Stimulated activated CD4-positive, alpha-beta T cell treated with anti-CD3 and anti-CD28 coated beads, Interleukin-1b, Interleukin-23, amount 100 ng/mL, for 24 hours (primary cell): Measurements from ENCODE around the gene ANKS1B.
"Not testable (repeated sequence)": the region's sequence is repeated elsewhere in the genome, so short reads cannot be mapped to it uniquely, and the experiment has no call there.

Experiments used
- DNase-seq, 4 experiments: peaks; one replicate each; pipeline ENCODE4 v3.0.0-alpha.2; 2020; ENCODE audit warnings: low read depth in 4 of 4, low spot score in 1 of 4

ANKS1B gene

DNA sequence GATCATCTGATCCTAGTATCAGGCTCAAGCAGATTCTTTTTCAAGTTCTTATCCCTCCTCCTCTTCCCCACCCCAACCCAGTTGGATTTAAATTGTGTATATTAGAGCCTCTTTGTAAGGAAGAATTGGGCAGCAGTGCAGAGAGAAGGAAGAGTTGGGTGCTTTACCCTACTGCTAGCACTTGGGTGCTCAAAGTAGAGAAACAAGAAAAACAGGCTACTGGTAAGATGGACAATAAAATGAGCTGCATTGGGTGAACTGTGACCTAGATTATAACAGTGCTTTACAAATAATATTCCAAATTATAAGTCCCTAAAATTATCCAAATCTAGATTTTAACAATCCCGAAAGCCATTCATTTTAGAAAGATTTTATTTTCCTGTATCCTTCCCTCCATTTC is 700.6 kb downstream of the ANKS1B start:
- no peak for DNase-seq

DNA sequence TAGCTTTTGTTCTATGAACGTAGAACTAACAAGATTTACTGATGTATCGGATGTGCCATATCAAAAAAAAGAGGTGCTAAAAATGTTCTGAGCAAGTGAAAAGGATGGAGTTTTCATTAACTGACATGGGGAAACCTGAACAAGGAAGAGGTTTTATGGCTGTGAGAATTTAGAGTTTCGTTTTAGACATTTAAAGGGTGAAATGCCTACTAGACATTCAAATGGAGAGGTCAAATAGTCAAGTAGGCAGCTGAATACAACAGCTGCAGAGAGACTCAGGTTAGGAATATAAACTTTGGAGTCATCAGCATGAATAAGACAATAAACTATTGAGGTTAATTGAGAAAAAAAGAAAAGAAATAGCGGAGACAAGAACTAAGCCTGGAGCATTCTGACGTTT is 702.1 kb downstream of the ANKS1B start:
- DNase-seq, result no peak

DNA sequence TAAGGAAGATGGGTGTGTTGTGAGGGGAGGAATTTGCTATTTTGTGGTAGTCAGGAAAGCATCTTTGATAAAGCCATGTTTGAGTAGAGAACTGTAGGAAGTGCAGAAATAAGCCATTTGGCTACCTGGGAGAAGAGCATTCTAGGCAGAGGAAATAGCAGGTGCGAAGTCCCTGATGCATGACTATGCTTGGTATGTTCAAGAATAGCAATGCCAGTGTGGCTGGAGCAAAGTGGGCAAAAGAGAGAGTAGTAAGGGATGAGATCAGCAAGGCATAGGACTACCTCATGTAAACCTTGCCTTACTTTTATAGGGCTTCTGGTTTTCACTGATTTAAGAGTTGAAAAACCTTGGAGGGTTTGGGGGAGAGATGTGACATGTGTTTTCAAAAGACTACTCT is 702.6 kb downstream of the ANKS1B start:
- no peak for DNase-seq

DNA sequence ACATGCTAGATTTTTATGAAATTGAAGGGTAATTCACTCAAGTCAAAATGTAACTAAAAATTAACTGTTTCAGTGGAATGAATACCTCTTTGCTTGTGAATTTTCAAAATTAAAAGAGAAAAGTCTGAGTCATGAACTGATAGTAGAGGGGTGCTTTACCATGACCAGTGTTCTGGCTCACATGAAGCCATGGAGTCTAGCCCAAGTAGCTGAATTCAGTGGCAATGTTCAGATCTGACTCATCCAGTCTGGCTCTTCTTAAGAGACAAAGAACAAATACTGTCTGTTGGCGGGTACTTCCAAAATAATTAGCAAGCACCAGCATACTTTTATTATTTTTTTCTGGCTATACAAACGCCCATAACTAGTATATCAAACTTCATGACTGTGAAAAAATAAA is 703.5 kb downstream of the ANKS1B start:
- no peak for DNase-seq

DNA sequence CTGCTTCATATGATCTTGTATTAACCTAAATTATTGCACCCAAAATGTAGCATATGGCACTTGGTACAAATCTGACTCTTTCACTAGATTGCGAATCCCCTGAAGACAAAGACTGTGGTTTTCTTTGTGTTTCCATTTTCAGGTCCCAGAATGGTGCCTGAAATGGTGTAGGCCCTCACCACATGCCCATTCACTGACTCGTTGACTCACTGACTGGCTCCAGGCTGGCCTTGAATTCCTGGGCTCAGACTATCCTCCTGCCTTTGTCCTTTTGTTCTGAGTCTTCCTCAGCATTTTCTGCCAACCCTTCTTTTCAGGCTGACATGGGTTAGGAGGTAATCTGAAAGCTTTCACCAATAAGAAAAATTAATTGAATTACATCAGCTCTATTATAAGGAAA is 705.8 kb downstream of the ANKS1B start:
- no peak for DNase-seq

DNA sequence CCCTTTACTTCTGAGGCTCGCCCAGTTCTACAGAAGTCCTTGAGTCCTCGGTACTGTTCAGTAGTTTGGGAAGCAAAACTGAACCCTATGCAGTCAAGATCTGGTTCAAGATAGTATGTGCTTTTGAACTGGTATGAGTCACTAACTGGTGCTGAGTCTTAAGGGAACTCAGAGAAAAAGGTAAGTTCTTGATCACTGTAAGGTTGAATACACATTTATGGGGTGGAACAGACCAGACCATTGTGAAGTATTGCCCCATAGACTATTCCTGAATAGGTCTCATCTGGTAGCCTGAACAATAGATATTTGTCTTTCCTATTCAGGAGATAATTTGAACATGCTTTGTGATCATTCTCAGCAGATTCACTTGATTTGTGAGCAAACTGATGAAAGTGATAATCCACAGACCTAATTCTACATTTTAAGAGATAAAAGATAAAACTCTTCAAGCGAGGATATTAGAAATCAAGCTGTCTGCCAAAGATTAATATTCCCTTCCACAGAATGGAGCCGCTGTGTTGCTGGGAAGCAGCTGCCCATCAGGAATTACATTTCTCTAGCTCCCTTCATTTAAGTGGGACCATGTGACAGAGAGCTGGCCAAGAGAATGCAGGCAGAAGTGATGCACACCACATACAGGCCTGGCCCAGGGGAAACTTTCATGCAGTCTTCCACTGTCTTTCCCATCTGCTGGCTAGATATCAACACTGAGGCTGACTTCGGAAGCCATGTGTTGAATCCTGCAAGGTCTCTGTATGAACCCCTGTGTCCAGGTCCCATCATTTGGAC is 707.0 kb downstream of the ANKS1B start:
- DNase-seq, result no peak

DNA sequence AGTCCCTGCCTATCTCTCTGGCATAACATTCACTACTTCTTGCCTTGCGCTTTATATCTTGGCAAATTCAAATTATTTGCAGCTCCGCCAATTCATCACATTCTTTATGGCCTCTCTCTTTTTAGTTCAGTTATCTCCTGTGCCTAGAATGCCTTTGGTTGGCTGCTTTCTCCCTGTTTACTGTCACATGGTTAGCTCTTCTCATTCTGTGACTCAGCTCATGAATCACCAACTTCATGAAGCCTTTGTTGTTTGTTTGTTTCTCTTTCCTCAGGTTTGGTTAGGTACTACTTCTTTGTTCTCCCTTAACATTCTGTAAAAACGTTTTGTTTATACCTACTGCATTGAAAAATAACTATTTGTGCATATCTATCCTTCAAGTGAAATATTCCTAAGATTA is 713.7 kb downstream of the ANKS1B start:
- no peak for DNase-seq

DNA sequence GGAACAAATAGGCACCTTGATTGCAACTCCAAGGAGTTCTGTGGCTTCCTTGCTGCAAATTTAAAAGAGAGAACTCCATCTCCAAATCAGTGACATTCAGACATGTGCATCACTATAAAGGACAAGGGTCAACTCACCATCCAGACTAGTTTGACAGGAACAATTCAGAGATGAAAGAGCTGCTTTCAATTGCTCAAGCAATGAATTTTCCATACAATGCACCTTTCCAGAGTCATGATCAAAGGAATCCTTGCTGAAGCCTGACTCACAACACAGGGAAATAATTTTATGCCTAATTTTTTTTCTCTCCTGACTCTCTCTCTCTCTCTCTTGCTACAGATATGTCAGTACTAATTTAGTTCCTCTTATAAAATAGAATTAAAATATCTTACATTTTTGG is 717.7 kb downstream of the ANKS1B start:
- DNase-seq, result no peak

DNA sequence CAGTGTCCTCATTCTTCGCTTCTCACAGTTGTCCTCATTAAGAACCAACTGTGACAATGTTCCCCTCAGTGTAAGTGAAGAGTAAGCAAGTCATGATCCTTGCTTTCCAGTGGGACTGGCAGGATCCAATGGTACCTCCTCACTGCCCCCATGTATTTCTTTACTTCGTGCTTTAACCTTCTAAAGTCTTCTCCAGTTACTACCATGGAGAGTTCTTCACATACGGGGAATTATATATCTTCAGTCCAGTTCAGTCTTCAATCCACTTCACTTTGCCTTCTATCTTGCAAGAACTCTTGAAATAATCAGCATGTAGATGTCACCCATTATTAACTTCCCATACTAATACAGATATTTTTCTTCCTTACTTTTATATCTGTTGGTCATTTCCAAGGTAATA is 719.1 kb downstream of the ANKS1B start:
- no peak for DNase-seq

DNA sequence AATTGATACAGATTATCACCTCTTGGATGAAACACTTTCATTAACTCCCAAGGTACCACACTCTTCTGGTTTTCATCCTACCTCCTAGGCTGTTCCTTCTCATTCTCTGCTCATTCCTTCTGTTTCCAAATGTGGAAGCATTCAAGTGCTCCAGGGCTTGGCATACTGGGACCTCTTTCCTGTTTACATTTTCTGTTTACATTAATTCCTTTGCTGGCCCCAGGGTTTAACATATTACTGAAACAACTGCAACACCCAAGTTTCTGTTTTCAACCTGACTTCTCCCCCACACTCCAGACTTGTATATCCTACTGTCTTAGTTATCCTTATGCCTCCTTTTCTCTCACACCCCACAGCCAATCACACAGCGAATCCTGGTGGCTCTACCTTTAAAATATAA is 723.5 kb downstream of the ANKS1B start:
- DNase-seq, result no peak

DNA sequence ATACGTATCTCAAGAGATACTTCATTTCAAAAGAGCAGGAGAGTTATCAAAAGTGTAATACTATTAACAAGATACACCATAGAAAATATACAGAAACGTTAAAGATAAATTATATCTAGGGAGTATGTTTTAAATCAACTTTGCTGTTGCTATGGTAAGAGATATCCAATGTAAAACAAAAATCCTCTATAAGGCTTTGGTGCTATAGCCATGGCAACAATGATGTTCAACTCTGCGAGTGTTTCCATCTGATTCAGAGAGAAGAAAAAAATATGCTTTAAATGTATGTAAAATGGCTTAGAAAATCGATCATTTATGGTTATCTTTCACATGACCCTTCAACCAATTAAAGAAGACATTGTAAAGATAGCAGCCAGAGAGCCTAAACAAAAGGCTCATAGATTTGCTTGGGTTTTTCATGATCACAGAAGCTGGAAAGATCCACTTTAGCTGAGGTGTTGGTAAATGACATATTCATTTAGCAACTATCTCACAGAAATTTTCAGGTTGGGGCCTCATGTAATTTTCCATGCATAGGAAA is 724.2 kb downstream of the ANKS1B start:
- DNase-seq, result no peak

DNA sequence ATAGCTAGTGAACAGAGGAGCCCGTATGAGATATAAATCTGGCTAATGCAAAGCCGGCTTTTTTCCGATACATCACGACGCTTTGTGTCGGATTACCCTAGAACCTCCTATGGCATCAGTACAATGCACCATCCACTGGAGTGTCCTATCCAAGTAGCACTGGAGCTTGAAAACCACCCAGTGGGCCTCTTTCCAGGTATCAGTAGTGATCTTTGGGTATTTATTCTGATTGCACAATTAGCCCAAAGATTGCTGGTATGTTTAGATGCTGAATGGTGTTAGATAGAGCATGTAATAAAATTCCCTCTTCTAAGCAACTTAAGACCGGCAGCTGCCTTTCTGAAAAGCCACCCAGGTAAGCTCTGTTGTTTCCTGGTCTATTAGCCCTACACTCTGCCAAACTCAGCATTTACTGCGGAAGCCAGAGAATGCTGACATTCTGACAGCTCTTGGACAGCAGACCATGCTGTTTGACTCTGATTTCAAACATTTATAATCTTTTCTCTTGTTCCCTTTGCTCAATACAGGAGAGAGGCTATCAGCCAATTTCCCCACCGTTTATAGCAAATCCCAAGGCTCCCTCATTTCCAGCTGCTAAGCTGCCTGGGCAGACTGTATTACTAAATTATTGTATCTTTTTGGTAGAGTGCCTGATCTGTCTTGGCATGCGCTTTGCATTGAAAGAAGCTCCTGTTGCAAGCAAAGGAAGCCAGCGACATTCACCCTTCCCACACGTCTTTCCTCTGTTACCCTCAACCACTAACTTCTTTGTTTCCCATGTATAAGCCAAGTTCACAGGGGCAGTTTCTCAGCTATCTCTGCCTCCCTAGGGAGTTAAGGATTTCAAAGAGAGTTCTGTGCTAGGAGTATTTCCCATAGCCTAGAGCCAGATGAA is 725.4 kb downstream of the ANKS1B start:
- DNase-seq, result no peak

DNA sequence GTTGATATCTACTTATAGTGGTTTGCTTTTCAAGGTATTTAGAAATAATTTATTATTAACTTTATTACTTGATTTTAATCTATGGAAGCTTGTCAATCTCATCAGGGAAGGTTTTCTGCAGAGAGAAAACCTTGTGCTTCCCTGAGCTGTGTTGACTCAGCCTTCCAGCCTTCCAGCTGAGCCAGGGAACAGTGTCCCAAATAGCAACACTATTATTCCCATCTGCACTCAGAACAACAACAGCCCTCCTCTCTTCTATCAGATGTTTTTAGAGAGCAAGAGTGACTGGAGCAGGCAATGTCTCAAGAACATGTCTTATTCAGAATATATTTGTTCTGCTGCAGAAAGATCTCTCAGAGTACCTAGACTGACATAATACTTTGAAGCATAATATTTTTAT is 727.1 kb downstream of the ANKS1B start:
- no peak for DNase-seq

DNA sequence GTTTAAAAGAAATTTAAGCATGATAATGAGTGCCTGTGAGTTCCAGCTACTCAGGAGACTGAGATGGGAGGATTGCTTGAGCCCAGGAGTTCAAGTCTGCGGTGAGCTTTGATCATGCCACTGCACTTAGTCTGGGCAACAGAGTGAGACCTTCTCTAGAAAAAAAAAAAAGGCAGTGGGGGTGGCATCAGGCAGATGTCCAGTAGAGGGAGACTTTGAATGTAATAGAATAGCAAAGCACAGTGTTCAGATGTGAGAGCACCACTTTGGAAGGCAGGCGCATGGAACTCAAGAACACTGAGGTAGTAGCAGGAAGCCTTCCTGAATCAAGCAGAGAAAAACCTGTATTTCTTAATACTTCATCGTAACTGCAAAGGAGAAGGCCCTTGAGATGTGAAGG is 731.7 kb downstream of the ANKS1B start:
- no peak for DNase-seq

DNA sequence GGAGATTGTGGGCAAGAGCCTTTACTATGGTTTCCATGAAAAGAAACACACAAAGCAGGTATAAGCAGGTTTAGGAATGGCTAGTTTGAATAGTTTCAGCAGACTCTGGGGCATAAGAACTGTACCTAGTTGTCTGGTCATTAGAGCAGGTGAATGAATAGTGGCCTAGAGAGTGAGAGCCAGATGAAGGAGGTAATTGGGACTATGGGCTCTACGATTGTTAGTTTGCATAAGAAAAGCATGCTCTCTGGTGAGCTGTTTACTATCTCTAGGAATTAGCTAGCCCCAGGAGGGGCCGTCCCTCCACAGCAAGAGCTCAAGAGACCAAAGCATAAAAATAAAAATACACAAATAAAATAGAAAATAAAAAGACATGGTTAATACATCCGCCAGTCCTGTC is 734.6 kb downstream of the ANKS1B start:
- DNase-seq, result no peak

DNA sequence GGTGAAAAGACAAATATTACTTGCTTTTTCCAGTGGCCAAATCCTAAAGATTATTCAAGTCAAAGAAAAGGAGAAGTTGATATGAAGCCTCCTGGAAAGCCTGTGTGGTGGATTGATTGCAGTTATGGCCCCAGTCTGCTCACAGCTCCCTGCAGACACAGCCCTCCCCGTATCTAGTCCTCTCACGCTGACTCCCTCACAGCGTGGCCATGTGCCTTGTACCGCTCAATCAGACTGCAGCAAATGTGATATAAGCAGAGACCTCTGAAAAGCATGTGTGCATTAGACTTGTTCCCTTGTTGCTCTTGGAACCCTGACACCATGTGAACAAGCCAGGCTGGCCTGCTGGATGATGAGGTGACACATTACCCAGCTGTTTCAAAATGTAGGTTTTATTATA is 735.2 kb downstream of the ANKS1B start:
- no peak for DNase-seq

DNA sequence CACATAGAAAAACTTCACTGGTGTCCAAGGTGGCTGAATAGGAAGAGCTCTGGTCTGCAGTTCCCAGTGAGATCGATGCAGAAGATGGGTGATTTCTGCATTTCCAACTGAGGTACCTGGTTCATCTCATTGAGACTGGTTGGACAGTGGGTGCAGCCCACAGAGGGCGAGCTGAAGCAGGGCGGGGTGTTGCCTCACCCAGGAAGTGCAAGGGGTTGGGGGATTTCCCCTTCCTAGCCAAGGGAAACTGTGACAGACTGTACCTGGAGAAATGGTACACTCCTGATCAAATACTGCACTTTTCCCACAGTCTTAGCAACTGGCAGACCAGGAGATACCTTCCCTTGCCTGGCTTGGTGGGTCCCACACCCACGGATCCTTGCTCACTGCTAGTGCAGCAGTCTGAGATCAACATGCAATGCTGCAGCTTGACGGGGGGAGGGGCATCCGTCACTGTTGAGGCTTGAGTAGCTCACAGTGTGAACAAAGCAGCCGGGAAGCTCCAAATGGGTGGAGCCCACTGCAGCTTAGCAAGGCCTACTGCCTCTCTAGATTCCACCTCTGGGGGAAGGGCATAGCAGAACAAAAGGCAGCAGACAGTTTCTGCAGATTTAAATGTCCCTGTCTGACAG is 746.7 kb downstream of the ANKS1B start:
- not testable (repeated sequence) for DNase-seq

DNA sequence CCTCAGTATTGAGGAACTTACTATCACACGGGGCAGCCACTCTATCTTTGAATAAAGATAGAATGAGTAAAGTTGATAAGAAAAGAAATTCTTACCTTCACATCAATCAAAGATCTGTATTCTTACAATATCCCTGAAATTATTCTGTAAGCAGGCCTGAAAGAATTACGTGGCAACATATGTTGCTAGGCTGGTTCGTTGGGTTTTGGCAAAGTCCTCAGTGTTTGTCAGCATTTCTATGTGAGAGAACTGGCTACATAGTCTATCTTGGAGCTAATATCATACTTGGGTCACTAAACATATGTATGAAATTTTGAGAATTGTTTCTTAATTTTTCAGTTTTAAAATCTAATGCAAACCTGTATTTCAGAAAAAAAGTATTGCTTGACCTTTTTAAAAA is 749.4 kb downstream of the ANKS1B start:
- no peak for DNase-seq

DNA sequence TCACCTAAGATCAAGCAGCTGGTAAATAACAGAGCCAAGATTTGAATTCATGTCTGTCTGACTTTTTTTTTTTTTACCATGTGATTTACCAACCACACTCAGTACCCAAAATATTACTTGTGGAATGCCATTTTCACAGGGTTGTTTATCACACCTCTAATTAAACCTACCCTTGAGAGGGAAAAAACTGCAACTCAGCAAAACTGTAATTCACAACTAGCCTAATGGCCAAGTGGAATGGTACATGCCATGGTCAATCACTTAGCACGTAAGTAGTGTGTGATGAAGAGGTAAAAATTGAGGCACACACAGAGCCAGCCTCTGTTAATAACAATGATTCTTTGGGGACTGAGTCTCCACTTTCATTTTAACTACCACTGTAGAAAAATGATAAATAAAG is 750.0 kb downstream of the ANKS1B start:
- DNase-seq, result no peak

DNA sequence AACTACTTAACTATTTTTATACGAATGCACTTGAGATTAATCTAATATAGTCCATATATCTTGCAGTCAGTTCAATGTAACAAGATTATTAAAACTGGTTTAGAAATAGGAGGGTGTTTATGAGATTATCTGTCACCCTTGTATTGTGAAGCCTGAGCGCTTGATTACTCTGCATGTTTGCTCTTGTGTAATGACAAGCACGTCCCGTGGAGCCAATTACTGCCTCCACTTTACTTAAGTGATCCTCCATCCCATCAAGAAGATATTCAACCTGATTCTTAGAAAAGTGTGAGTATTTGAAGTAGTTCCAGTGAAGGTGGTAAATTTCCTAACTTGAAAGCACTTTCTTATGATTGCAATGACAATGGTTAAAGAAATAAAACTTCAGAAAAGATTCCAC is 752.4 kb downstream of the ANKS1B start:
- no peak for DNase-seq

DNA sequence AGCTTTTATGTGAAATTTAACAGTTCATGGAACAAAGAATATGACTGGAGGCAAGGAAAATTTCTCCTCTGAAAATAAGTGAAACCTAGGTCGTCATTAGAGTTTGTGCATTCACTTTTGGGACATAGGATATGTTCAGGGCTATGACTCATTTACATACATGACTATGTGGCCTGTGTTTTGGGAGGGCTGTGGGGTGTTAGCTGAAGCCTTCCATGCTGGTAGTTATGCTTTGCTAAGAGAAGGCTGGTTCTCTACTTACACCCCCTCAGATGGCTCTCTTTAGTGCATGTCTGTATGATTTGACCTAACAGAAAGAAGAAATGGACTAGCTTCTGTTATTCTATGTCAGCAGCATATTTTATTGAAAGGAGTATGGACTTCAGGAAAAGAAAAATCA is 753.7 kb downstream of the ANKS1B start:
- no peak for DNase-seq

DNA sequence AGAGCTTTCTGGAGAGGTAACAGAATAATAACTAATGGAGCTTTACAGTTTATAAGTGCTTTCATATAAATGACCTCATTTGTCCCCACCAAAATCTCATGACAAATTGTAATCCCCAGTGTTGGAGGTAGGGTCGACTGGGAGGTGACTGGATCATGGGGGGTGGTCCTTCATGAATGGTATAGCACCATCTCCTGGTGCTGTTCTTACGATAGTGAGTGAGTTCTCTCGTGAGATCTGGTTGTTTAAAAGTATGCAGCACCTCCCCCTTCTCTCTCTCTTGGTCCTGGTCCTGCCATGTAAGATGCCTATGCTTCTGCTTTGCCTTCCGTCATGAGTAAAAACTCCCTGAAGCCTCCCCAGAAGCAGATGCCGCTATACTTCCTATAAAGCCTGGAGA is 760.5 kb downstream of the ANKS1B start:
- no peak for DNase-seq
